HEK293 (cell line): ENCODE results near the gene GAS2L2.

ENCODE experiments used
- CTCF ChIP-seq: fragments of 450-650 bp; formaldehyde crosslinking; IDR thresholded peaks from 2 replicates; pipeline ENCODE4 v1.5.1; 2016; ENCODE audit warnings: missing biosample characterization, missing genetic modification characterization
- HOXD13 ChIP-seq: sonication (generic); formaldehyde crosslinking; IDR thresholded peaks from 2 replicates; pipeline ENCODE4 v1.8.0; 2022; ENCODE audit warnings: missing genetic modification reagents, borderline replicate concordance
- MYNN ChIP-seq: fragments of 450-650 bp; formaldehyde crosslinking; IDR thresholded peaks from 2 replicates; pipeline ENCODE4 v1.5.1; 2016; ENCODE audit warnings: missing biosample characterization, missing genetic modification characterization, borderline replicate concordance
- PATZ1 ChIP-seq: fragments of 450-650 bp; formaldehyde crosslinking; IDR thresholded peaks from 2 replicates; pipeline ENCODE4 v1.5.1; 2016; ENCODE audit warnings: missing biosample characterization, missing genetic modification characterization
- SCRT2 ChIP-seq: fragments of 450-650 bp; formaldehyde crosslinking; IDR thresholded peaks from 2 replicates; pipeline ENCODE4 v1.5.1; 2016; ENCODE audit warnings: missing biosample characterization, missing genetic modification characterization
- TRIM28 ChIP-seq: IDR thresholded peaks from 2 replicates; pipeline ENCODE4 v1.6.1; 2011; ENCODE audit warnings: low read length, control low read depth, borderline replicate concordance
- YY1 ChIP-seq: fragments of 450-650 bp; formaldehyde crosslinking; IDR thresholded peaks from 2 replicates; pipeline ENCODE4 v1.5.1; 2018; ENCODE audit warnings: missing biosample characterization, missing genetic modification characterization
- ZBTB1 ChIP-seq: fragments of 450-650 bp; formaldehyde crosslinking; IDR thresholded peaks from 2 replicates; pipeline ENCODE4 v1.5.1; 2016; ENCODE audit warnings: missing biosample characterization, missing genetic modification characterization
- ZFP37 ChIP-seq: fragments of 450-650 bp; formaldehyde crosslinking; IDR thresholded peaks from 2 replicates; pipeline ENCODE4 v1.5.1; 2016; ENCODE audit warnings: missing biosample characterization, missing genetic modification characterization
- ZNF37A ChIP-seq: fragments of 450-650 bp; IDR thresholded peaks from 2 replicates; pipeline ENCODE4 v1.5.1; 2018; ENCODE audit warnings: missing biosample characterization, missing genetic modification characterization
- ZNF449 ChIP-seq: fragments of 450-650 bp; formaldehyde crosslinking; IDR thresholded peaks from 2 replicates; pipeline ENCODE4 v1.5.1; 2017; ENCODE audit warnings: missing biosample characterization, mild to moderate bottlenecking, missing genetic modification characterization, moderate library complexity
- ZNF530 ChIP-seq: fragments of 450-650 bp; formaldehyde crosslinking; IDR thresholded peaks from 2 replicates; pipeline ENCODE4 v1.5.1; 2016; ENCODE audit warnings: low read depth, missing biosample characterization, missing genetic modification characterization
- ZNF704 ChIP-seq: fragments of 450-650 bp; formaldehyde crosslinking; IDR thresholded peaks from 2 replicates; pipeline ENCODE4 v1.5.1; 2016; ENCODE audit warnings: missing biosample characterization, missing genetic modification characterization
- ZNF843 ChIP-seq: fragments of 450-650 bp; formaldehyde crosslinking; IDR thresholded peaks from 2 replicates; pipeline ENCODE4 v1.5.1; 2016; ENCODE audit warnings: missing biosample characterization, missing genetic modification characterization

- no peak for TF ChIP-seq CTCF (tag by site-specific recombination)
- TF ChIP-seq ZBTB1 (tag by site-specific recombination) = no peak
- no peak for TF ChIP-seq ZNF704 (tag by site-specific recombination)
- TF ChIP-seq ZNF530 (tag by site-specific recombination) = no peak
- TF ChIP-seq SCRT2 (tag by site-specific recombination) = no peak
- no peak for TF ChIP-seq MYNN (tag by site-specific recombination)
- TF ChIP-seq PATZ1 (tag by site-specific recombination) = no peak
- no peak for TF ChIP-seq ZNF449
- no peak for TF ChIP-seq TRIM28
- no peak for TF ChIP-seq ZNF843 (tag by site-specific recombination)
- TF ChIP-seq YY1 = no peak
- TF ChIP-seq HOXD13 (CRISPR knock-in tag) = no peak
- TF ChIP-seq ZFP37 (tag by site-specific recombination) = no peak
- no peak for TF ChIP-seq ZNF37A
These were observed 51.5 kb downstream of the GAS2L2 start for GRCh38 chr17:35701491-35701890.
